Activated T-helper 17 cell treated with anti-CD3 and anti-CD28 coated beads, Interleukin-2, amount 50 U/mL, for 72 hours (primary cell): ENCODE data around the gene GATA6. TPM values are rescaled to one million over a fixed set of nuclear protein-coding genes. Genes with fewer than 3 reads are reported as not detected.

Experiments
- total RNA-seq, 2 donors: library from RNA; stranded (reverse); gene quantifications; one replicate each; pipeline ENCODE4 v1.2.3, GENCODE V29; 2022

GATA6 gene
- total RNA-seq, 2 donors from 2014 or later, result not detected

Other genes with a start within 250 kb of the GATA6 start
- gene CTAGE1, start 248.3 kb downstream of the GATA6 start, total RNA-seq, result not detected